ENCODE results near the gene CRBN. TPM values are rescaled to one million over a fixed set of nuclear protein-coding genes. Genes with fewer than 3 reads are reported as not detected.

The CRBN gene
- total RNA-seq, 1 experiment from 2014 or later = 18.7 TPM

DNA sequence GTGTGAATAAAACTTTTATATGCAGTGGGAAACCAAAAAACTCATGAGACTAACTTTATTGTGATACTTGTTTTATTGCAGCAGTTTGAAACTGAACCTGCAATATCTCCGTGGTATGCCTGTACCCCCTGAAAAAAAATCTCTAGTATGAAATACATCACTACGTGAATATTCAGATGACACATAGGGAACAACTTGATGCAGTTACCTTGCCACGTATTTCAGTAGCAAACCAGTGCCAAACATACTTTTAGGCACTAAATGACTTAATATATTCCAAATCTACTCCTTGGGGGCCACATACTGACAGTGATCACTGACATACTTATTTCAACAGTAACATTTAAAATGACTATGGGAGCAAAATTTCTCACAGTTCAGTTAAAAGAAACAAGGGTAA is 13.8 kb downstream of the CRBN start:
- BruUV-seq (replicated peaks) = no TSS peak
- ATAC-seq (no peak), DNase-seq (ENCODE audit: low read depth, low spot score) (no peak)
- in situ Hi-C loops (cut with HindIII; ENCODE audit: low pct_unique_long_range_greater_than_20kb, low sequenced_read_pairs) (no loop called here), intact Hi-C loops (cut with micrococcal nuclease; ENCODE audit: unreplicated experiment) (no loop called here)
- Histone ChIP-seq H3K27me3 (ENCODE audit: control insufficient read depth, insufficient read depth, low read length) (no peaks in the 10 kb centered on the region), H3K36me3 (ENCODE audit: control insufficient read depth, insufficient read depth, low read length) (0 out of 2 replicates have a peak, but pooled peaks cover 5% of the 10 kb centered on the region), H3K4me1 (ENCODE audit: control insufficient read depth, insufficient read depth, low read length) (no peaks in the 10 kb centered on the region), H3K27ac (ENCODE audit: low read length) (no peak overlapping the region), H3K9me3 (ENCODE audit: control insufficient read depth, insufficient read depth, low read depth, low read length) (no peaks in the 10 kb centered on the region), H3K4me3 (ENCODE audit: low read depth in 2 of 2, low read length in 2 of 2) (no peak overlapping the region)
- POLR2A ChIA-PET = no interaction called here
- CTCF ChIA-PET = no interaction called here
- TF ChIP-seq SIN3A (IDR thresholded peaks at IDR 0.05; ENCODE audit: borderline replicate concordance, insufficient read depth, low read depth, low read length) = no peak
- TF ChIP-seq POLR2AphosphoS5 (IDR thresholded peaks at IDR 0.05; ENCODE audit: low read depth, low read length) = no peak
- TF ChIP-seq, protein P1, sequence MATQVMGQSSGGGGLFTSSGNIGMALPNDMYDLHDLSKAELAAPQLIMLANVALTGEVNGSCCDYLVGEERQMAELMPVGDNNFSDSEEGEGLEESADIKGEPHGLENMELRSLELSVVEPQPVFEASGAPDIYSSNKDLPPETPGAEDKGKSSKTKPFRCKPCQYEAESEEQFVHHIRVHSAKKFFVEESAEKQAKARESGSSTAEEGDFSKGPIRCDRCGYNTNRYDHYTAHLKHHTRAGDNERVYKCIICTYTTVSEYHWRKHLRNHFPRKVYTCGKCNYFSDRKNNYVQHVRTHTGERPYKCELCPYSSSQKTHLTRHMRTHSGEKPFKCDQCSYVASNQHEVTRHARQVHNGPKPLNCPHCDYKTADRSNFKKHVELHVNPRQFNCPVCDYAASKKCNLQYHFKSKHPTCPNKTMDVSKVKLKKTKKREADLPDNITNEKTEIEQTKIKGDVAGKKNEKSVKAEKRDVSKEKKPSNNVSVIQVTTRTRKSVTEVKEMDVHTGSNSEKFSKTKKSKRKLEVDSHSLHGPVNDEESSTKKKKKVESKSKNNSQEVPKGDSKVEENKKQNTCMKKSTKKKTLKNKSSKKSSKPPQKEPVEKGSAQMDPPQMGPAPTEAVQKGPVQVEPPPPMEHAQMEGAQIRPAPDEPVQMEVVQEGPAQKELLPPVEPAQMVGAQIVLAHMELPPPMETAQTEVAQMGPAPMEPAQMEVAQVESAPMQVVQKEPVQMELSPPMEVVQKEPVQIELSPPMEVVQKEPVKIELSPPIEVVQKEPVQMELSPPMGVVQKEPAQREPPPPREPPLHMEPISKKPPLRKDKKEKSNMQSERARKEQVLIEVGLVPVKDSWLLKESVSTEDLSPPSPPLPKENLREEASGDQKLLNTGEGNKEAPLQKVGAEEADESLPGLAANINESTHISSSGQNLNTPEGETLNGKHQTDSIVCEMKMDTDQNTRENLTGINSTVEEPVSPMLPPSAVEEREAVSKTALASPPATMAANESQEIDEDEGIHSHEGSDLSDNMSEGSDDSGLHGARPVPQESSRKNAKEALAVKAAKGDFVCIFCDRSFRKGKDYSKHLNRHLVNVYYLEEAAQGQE (IDR thresholded peaks at IDR 0.05; ENCODE audit: insufficient read depth in 1 of 2, low read depth in 2 of 2, low read length in 1 of 2) = no peak
- no peak for TF ChIP-seq TCF7L2 (IDR thresholded peaks at IDR 0.05; ENCODE audit: low read depth, low read length)
- TF ChIP-seq, protein P2, sequence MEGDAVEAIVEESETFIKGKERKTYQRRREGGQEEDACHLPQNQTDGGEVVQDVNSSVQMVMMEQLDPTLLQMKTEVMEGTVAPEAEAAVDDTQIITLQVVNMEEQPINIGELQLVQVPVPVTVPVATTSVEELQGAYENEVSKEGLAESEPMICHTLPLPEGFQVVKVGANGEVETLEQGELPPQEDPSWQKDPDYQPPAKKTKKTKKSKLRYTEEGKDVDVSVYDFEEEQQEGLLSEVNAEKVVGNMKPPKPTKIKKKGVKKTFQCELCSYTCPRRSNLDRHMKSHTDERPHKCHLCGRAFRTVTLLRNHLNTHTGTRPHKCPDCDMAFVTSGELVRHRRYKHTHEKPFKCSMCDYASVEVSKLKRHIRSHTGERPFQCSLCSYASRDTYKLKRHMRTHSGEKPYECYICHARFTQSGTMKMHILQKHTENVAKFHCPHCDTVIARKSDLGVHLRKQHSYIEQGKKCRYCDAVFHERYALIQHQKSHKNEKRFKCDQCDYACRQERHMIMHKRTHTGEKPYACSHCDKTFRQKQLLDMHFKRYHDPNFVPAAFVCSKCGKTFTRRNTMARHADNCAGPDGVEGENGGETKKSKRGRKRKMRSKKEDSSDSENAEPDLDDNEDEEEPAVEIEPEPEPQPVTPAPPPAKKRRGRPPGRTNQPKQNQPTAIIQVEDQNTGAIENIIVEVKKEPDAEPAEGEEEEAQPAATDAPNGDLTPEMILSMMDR (IDR thresholded peaks at IDR 0.05) = no peak

- in situ Hi-C loops (cut with HindIII; ENCODE audit: low pct_unique_long_range_greater_than_20kb, low sequenced_read_pairs) = no loop called here
- ATAC-seq (no peak), DNase-seq (ENCODE audit: low read depth, low spot score) (no peak)
- H3K27ac ChIP-seq (ENCODE audit: low read length) = no peak overlapping the region
- no peak for TF ChIP-seq POLR2AphosphoS5 (IDR thresholded peaks at IDR 0.05; ENCODE audit: low read depth, low read length)
- TF ChIP-seq, protein P1 (IDR thresholded peaks at IDR 0.05; ENCODE audit: insufficient read depth in 1 of 2, low read depth in 2 of 2, low read length in 1 of 2) = no peak
- 0 out of 2 replicates have a peak, but pooled peaks cover 5% of the 10 kb centered on the region for H3K36me3 ChIP-seq (ENCODE audit: control insufficient read depth, insufficient read depth, low read length)
- H3K4me1 ChIP-seq (ENCODE audit: control insufficient read depth, insufficient read depth, low read length) = no peaks in the 10 kb centered on the region
- no peaks in the 10 kb centered on the region for H3K9me3 ChIP-seq (ENCODE audit: control insufficient read depth, insufficient read depth, low read depth, low read length)
- POLR2A ChIA-PET = no interaction called here
- CTCF ChIA-PET = no interaction called here
- no TSS peak for BruUV-seq (replicated peaks)
- no peak overlapping the region for H3K4me3 ChIP-seq (ENCODE audit: low read depth in 2 of 2, low read length in 2 of 2)
- no peaks in the 10 kb centered on the region for H3K27me3 ChIP-seq (ENCODE audit: control insufficient read depth, insufficient read depth, low read length)
- intact Hi-C loops (cut with micrococcal nuclease; ENCODE audit: unreplicated experiment) = no loop called here
These were observed 14.2 kb downstream of the CRBN start for GRCh38 chr3:3165241-3165640.
